HepG2 (cell line): ENCODE measurements around the gene PCED1B. TPM values are rescaled to one million over a fixed set of nuclear protein-coding genes. Genes with fewer than 3 reads are reported as not detected.

Source experiments
- ATAC-seq: fragments of 200-7000 bp; cut with Tn5 transposase; 3 replicates; pipeline ENCODE4 v1.9.1; 2020; ENCODE audit warnings: mild to moderate bottlenecking, moderate library complexity
- BruUV-seq: library from RNA; stranded (reverse); fragments of 400-500 nt; replicated peaks from 2 replicates; lab custom pipeline; 2021; lab: Mats Ljungman, UMichigan
- CTCF ChIA-PET: fragments of 300-600 bp; formaldehyde crosslinking; extraction: SDS; loops from one replicate; lab custom pipeline; 2021; ENCODE audit warnings: low total read pairs, inconsistent platforms, low intra/inter-chr PET ratio; lab: Yijun Ruan, JAX
- POLR2A ChIA-PET: fragments of 350-600 bp; sonication (Branson Sonifier 250); formaldehyde crosslinking; loops from one replicate; lab custom pipeline; 2020; ENCODE audit warnings: antibody characterized with exemption, inconsistent platforms; lab: Yijun Ruan, JAX
- DNase-seq: peaks from one replicate; pipeline ENCODE4 v3.0.0-alpha.2; 2015; ENCODE audit warnings: low spot score
- FAIRE-seq: peaks from 3 replicates; lab custom pipeline; 2011; peaks lifted over from hg19 to GRCh38; lab: Jason Lieb, UNC
- H2AFZ ChIP-seq: one replicate; pipeline ENCODE4 v1.6.1; 2011; ENCODE audit warnings: low read length, inconsistent platforms
- H3K27ac ChIP-seq: fragments of 300-600 bp; 3 replicates; pipeline ENCODE4 v1.8.0; 2011; ENCODE audit warnings: mixed run types, mild to moderate bottlenecking, mixed read lengths, low read length, inconsistent platforms; ENCODE audit not compliant: insufficient read depth; ENCODE audit errors: extremely low read length
- H3K27me3 ChIP-seq, 2 experiments: fragments of 200-600 bp in 1 of 2; 2 replicates in 1 of 2; 3 replicates in 1 of 2; pipeline versions ENCODE4 v1.6.0 to v1.8.0; 2011; ENCODE audit warnings: low read length in 2 of 2, mild to moderate bottlenecking in 2 of 2, moderate library complexity in 2 of 2, inconsistent platforms in 1 of 2; ENCODE audit not compliant: insufficient read depth in 2 of 2, control insufficient read depth in 1 of 2
- H3K36me3 ChIP-seq, 2 experiments: fragments of 200-600 bp in 1 of 2; replicated peaks in 1 of 2; 2 replicates in 1 of 2; 3 replicates in 1 of 2; pipeline versions ENCODE4 v1.5.1 to v1.8.0; 2011; ENCODE audit warnings: low read length in 2 of 2, inconsistent platforms in 1 of 2; ENCODE audit not compliant: insufficient read depth in 2 of 2, control insufficient read depth in 1 of 2
- H3K4me1 ChIP-seq: 2 replicates; pipeline ENCODE4 v1.5.1; 2012; ENCODE audit warnings: low read length, inconsistent platforms; ENCODE audit not compliant: insufficient read depth
- H3K4me2 ChIP-seq: 2 replicates; pipeline ENCODE4 v1.6.0; 2011; ENCODE audit warnings: low read depth, low read length, inconsistent platforms
- H3K4me3 ChIP-seq, 3 experiments: fragments of 200-600 bp in 1 of 3; sonication (generic), shearing (Covaris generic) in 1 of 3; replicated peaks in 1 of 3; 2 replicates each; pipeline ENCODE4 v1.5.1; 2011 to 2016; ENCODE audit warnings: low read length in 3 of 3, inconsistent platforms in 2 of 3, low read depth in 2 of 3, mild to moderate bottlenecking in 2 of 3, control low read depth in 1 of 3, mixed read lengths in 1 of 3; ENCODE audit not compliant: insufficient read depth in 1 of 3
- H3K79me2 ChIP-seq: one replicate; pipeline ENCODE4 v1.6.1; 2011; ENCODE audit warnings: low read length, inconsistent platforms; ENCODE audit not compliant: insufficient read depth
- H3K9ac ChIP-seq: 2 replicates; pipeline ENCODE4 v1.6.0; 2011; ENCODE audit warnings: mild to moderate bottlenecking, low read depth, low read length, inconsistent platforms; ENCODE audit not compliant: insufficient read depth
- H3K9me3 ChIP-seq: 2 replicates; pipeline ENCODE4 v1.5.1; 2012; ENCODE audit warnings: mild to moderate bottlenecking, low read length
- H4K20me1 ChIP-seq: 2 replicates; pipeline ENCODE4 v1.6.0; 2011; ENCODE audit warnings: inconsistent platforms, mild to moderate bottlenecking, low read length, moderate library complexity; ENCODE audit not compliant: insufficient read depth
- CCDC6 ChIP-seq: sonication (generic); formaldehyde crosslinking; IDR thresholded peaks from 2 replicates; pipeline ENCODE4 v1.8.1; 2022; ENCODE audit warnings: mild to moderate bottlenecking, missing genetic modification reagents, moderate library complexity
- NPAS2 ChIP-seq: sonication (generic); formaldehyde crosslinking; IDR thresholded peaks from 2 replicates; pipeline ENCODE4 v1.8.0; 2022; ENCODE audit warnings: mild to moderate bottlenecking, missing genetic modification reagents, borderline replicate concordance
- RAD51 ChIP-seq: fragments of 450-650 bp; IDR thresholded peaks from 2 replicates; pipeline ENCODE4 v1.6.1; 2016; ENCODE audit warnings: borderline replicate concordance
- THAP7 ChIP-seq: sonication (generic); formaldehyde crosslinking; IDR thresholded peaks from 2 replicates; pipeline ENCODE4 v1.8.1; 2023; ENCODE audit warnings: mild to moderate bottlenecking, missing genetic modification reagents
- ZNF879 ChIP-seq: sonication (generic); formaldehyde crosslinking; IDR thresholded peaks from 2 replicates; pipeline ENCODE4 v1.8.1; 2023; ENCODE audit warnings: missing genetic modification reagents
- WGBS: methylation state at CpG from one replicate; pipeline ENCODE4 v1.1.6; 2017; ENCODE audit warnings: low lambda C conversion rate; 5-methylcytosine and 5-hydroxymethylcytosine counted together
- in situ Hi-C: cut with HindIII; loops from 2 replicates; pipeline ENCODE4 v1.10.0; 2017; ENCODE audit warnings: low pct_unique_long_range_greater_than_20kb; ENCODE audit not compliant: extremely low pct_ligation_motif_present
- intact Hi-C: fragments of 100-400 bp; cut with micrococcal nuclease; formaldehyde crosslinking; loops from one replicate; pipeline ENCODE4 v1.10.0; 2022; ENCODE audit not compliant: unreplicated experiment
- polyA plus RNA-seq, 8 experiments: library from polyadenylated mRNA; depleted of rRNA in 3 of 8; stranded (reverse) in 7 of 8; unstranded in 1 of 8; fragments of >200 nt; fragmentation: Illumina TruSeq in 4 of 8; extraction: Trizol in 4 of 8; gene quantifications; 2 replicates each; pipeline versions ENCODE4 v1.2.1 to v1.2.3, GENCODE V29; 2011 to 2016; ENCODE audit warnings: low read depth in 4 of 8, missing spikeins in 1 of 8, mixed read lengths in 1 of 8; ENCODE audit not compliant: insufficient read depth in 1 of 8
- total RNA-seq, 5 experiments: library from RNA; depleted of rRNA; stranded (reverse); fragments of >200 nt; fragmentation: Illumina TruSeq; extraction: Trizol; gene quantifications; 2 replicates each; pipeline ENCODE4 v1.2.3, GENCODE V29; 2016; ENCODE audit warnings: low read depth in 1 of 5
- TF ChIP-seq, protein P1 (sequence below): sonication (generic); formaldehyde crosslinking; IDR thresholded peaks from 2 replicates; pipeline ENCODE4 v1.8.1; 2023; ENCODE audit warnings: mild to moderate bottlenecking, inconsistent platforms, moderate library complexity, missing genetic modification reagents, borderline replicate concordance
- TF ChIP-seq, protein P2 (sequence below): sonication (generic); formaldehyde crosslinking; IDR thresholded peaks from 2 replicates; pipeline ENCODE4 v1.8.1; 2022; ENCODE audit warnings: mild to moderate bottlenecking, missing genetic modification reagents

Gene PCED1B
- total and polyA plus RNA-seq, 2 of the 13 experiments (the other 11 are each of a cell fraction or from before 2014, with no cell fraction given), result 0.11 to 0.37 TPM

DNA sequence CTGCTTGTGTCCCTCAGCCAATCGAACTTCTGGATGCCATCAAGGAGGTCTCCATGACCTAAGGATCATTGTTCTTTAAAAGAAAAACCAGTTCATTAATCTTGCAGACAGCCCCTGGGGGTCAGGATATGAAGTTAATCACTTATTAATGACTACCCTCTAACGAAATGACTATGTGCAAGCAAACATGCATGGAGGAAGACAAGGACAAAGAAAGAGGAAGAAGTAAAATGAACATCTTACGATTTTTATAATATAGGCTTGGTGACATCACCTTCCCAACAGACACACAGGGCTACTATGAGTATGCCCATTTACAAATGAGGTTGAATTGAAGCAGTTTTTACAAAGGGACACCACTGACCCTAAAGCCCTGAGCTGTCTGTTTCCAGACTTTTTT lies 111.5 kb downstream of the PCED1B start (continued):
- TF ChIP-seq, protein P1, sequence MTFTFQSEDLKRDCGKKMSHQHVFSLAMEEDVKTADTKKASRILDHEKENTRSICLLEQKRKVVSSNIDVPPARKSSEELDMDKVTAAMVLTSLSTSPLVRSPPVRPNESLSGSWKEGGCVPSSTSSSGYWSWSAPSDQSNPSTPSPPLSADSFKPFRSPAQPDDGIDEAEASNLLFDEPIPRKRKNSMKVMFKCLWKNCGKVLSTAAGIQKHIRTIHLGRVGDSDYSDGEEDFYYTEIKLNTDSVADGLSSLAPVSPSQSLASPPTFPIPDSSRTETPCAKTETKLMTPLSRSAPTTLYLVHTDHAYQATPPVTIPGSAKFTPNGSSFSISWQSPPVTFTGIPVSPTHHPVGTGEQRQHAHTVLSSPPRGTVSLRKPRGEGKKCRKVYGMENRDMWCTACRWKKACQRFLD (CRISPR knock-in tag), result no peak

GRCh38 chr12:47192051-47192450 lies 112.6 kb downstream of the PCED1B start:
- Histone ChIP-seq H3K9ac (no peak overlapping the region), H3K36me3 (no peaks in the 10 kb centered on the region), H3K79me2 (no peaks in the 10 kb centered on the region), H3K4me2 (no peak overlapping the region), H3K4me3 (no peak overlapping the region), H3K27ac (no peak overlapping the region), H2AFZ (no peak overlapping the region), H3K9me3 (no peaks in the 10 kb centered on the region), H3K27me3 (no peaks in the 10 kb centered on the region), H4K20me1 (no peaks in the 10 kb centered on the region), H3K4me1 (no peaks in the 10 kb centered on the region)
- intact Hi-C loops, result no loop called here
- BruUV-seq, result no TSS peak
- TF ChIP-seq CCDC6 (CRISPR knock-in tag) (no peak), THAP7 (CRISPR knock-in tag) (no peak), NPAS2 (CRISPR knock-in tag) (no peak), ZNF879 (CRISPR knock-in tag) (no peak), RAD51 (no peak)
- TF ChIP-seq, protein P2, sequence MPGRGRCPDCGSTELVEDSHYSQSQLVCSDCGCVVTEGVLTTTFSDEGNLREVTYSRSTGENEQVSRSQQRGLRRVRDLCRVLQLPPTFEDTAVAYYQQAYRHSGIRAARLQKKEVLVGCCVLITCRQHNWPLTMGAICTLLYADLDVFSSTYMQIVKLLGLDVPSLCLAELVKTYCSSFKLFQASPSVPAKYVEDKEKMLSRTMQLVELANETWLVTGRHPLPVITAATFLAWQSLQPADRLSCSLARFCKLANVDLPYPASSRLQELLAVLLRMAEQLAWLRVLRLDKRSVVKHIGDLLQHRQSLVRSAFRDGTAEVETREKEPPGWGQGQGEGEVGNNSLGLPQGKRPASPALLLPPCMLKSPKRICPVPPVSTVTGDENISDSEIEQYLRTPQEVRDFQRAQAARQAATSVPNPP (CRISPR knock-in tag), result no peak
- DNase-seq (no peak), ATAC-seq (no peak), FAIRE-seq (no peak)
- in situ Hi-C loops, result no loop called here
- ChIA-PET POLR2A (no interaction called here), CTCF (no interaction called here)
- WGBS, result 35% methylated on average over 4 of the region's 4 CpGs
